DOHH2 (cell line): ENCODE results near the gene HEPACAM2.

Experiments used
- EZH2phosphoT487 ChIP-seq: fragments of 200-600 bp; sonication (generic); IDR thresholded peaks from 2 replicates; pipeline ENCODE4 v1.6.1; 2017; ENCODE audit warnings: borderline replicate concordance, mild to moderate bottlenecking, antibody characterized with exemption, low read length, moderate library complexity, mixed read lengths
- TF ChIP-seq, protein P1 (sequence below): fragments of 200-600 bp; sonication (generic); IDR thresholded peaks from one replicate; pipeline ENCODE4 v1.5.1; 2014; ENCODE audit warnings: antibody characterized with exemption, mild to moderate bottlenecking, low read depth, low read length; ENCODE audit not compliant: poor library complexity, severe bottlenecking

DNA sequence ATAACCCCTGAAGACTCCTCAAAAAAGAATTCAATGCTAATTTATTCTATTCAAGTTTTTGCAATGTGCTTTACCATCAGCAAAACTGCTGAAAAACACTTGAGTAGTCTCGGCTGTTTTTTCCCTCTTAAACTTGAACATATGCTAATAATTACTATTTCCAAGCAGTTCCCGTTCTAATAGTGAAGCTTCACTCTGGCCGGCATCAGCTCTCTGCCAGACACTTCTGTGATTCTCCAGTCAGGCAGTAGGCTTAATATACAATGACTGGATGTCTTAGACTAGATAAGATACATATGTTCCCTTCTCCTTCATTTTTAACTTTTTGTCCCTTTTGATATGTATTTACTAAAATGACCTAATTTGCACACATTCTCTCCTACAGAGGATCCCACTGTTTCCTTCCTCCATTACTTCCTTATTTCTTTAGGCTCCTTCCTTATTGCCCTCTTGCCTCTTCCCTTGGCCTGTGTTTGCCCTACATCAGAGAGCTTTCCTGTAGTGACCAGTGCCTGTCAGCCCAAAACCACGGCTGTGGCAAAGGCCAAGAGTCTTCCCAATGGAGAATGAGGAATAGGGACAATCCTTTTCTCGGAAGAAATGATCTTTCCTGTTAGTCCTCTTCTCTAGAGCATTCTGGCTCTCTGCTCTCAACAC lies 23.5 kb downstream of the HEPACAM2 start:
- TF ChIP-seq, protein P1, sequence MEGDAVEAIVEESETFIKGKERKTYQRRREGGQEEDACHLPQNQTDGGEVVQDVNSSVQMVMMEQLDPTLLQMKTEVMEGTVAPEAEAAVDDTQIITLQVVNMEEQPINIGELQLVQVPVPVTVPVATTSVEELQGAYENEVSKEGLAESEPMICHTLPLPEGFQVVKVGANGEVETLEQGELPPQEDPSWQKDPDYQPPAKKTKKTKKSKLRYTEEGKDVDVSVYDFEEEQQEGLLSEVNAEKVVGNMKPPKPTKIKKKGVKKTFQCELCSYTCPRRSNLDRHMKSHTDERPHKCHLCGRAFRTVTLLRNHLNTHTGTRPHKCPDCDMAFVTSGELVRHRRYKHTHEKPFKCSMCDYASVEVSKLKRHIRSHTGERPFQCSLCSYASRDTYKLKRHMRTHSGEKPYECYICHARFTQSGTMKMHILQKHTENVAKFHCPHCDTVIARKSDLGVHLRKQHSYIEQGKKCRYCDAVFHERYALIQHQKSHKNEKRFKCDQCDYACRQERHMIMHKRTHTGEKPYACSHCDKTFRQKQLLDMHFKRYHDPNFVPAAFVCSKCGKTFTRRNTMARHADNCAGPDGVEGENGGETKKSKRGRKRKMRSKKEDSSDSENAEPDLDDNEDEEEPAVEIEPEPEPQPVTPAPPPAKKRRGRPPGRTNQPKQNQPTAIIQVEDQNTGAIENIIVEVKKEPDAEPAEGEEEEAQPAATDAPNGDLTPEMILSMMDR: no peak
- TF ChIP-seq EZH2phosphoT487: no peak
